ENCODE data around the gene TRAF2.

TRAF2 gene

DNA sequence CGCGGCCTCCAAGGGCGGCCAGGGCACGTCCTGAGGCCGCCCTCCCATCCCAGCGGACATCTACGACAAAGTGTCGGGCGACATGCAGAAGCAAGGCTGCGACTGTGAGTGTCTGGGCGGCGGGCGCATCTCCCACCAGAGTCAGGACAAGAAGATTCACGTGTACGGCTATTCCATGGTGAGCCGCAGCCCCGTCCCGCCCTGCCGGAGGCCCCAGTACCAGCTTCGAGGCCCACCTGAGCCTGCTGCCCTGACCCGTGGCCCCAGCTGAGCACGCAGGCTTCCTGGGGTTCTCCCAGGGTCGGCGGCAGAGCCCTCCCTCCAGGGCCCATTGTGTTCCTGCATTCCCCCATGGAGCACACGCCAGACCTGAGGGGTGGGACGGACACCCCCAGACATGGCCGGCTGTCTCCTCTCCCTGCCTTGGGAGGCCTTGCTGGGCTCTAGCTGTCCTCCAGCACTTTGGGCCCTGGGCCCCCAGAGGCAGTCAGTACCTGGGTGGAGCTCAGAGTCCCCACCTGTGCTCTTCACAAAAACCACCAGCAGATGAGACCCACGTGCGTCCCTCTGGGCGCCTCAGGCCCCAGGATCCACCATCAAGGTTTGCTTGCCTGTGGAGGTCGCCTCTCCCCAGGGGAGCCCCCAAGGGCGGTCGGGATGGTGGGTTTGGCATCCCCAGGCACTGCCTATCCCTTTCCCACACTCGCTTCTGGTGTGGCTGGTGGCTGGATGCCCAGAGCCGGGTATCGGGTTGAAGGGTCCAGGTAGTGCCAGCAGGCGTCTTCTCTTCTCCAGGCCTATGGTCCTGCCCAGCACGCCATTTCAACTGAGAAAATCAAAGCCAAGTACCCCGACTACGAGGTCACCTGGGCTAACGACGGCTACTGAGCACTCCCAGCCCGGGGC lies 36.1 kb upstream of the TRAF2 start:
- no peak for TF ChIP-seq TOX (CRISPR knock-in tag; IDR thresholded peaks at IDR 0.05; ENCODE audit: borderline replicate concordance)
- TF ChIP-seq ZNF565 (CRISPR knock-in tag; conservative IDR thresholded peaks at IDR 0.05; ENCODE audit: low read depth): no peak
- no peak for TF ChIP-seq RARB (CRISPR knock-in tag; IDR thresholded peaks at IDR 0.05)
- no peak for TF ChIP-seq ZFP30 (CRISPR knock-in tag; IDR thresholded peaks at IDR 0.05)
- TF ChIP-seq, protein P1, sequence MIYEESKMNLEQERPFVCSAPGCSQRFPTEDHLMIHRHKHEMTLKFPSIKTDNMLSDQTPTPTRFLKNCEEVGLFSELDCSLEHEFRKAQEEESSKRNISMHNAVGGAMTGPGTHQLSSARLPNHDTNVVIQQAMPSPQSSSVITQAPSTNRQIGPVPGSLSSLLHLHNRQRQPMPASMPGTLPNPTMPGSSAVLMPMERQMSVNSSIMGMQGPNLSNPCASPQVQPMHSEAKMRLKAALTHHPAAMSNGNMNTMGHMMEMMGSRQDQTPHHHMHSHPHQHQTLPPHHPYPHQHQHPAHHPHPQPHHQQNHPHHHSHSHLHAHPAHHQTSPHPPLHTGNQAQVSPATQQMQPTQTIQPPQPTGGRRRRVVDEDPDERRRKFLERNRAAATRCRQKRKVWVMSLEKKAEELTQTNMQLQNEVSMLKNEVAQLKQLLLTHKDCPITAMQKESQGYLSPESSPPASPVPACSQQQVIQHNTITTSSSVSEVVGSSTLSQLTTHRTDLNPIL (CRISPR knock-in tag; IDR thresholded peaks at IDR 0.05; ENCODE audit: low read depth): no peak
- no peak for TF ChIP-seq ZNF8 (CRISPR knock-in tag; IDR thresholded peaks at IDR 0.05)
- TF ChIP-seq, protein P2, sequence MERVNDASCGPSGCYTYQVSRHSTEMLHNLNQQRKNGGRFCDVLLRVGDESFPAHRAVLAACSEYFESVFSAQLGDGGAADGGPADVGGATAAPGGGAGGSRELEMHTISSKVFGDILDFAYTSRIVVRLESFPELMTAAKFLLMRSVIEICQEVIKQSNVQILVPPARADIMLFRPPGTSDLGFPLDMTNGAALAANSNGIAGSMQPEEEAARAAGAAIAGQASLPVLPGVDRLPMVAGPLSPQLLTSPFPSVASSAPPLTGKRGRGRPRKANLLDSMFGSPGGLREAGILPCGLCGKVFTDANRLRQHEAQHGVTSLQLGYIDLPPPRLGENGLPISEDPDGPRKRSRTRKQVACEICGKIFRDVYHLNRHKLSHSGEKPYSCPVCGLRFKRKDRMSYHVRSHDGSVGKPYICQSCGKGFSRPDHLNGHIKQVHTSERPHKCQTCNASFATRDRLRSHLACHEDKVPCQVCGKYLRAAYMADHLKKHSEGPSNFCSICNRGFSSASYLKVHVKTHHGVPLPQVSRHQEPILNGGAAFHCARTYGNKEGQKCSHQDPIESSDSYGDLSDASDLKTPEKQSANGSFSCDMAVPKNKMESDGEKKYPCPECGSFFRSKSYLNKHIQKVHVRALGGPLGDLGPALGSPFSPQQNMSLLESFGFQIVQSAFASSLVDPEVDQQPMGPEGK (CRISPR knock-in tag; IDR thresholded peaks at IDR 0.05; ENCODE audit: borderline replicate concordance): no peak
- no peak for TF ChIP-seq OSR1 (CRISPR knock-in tag; IDR thresholded peaks at IDR 0.05)
- TF ChIP-seq ZFP3 (CRISPR knock-in tag; IDR thresholded peaks at IDR 0.05): no peak
- TF ChIP-seq ESRRG (CRISPR knock-in tag; IDR thresholded peaks at IDR 0.05): no peak
- TF ChIP-seq ZNF70 (CRISPR knock-in tag; IDR thresholded peaks at IDR 0.05): no peak
- TF ChIP-seq ISL1 (CRISPR knock-in tag; IDR thresholded peaks at IDR 0.05): no peak
- TF ChIP-seq ARNTL (CRISPR knock-in tag; IDR thresholded peaks at IDR 0.05; ENCODE audit: borderline replicate concordance, low read depth): no peak
- no peak for TF ChIP-seq SNAI2 (CRISPR knock-in tag; IDR thresholded peaks at IDR 0.05)
- TF ChIP-seq, protein P3, sequence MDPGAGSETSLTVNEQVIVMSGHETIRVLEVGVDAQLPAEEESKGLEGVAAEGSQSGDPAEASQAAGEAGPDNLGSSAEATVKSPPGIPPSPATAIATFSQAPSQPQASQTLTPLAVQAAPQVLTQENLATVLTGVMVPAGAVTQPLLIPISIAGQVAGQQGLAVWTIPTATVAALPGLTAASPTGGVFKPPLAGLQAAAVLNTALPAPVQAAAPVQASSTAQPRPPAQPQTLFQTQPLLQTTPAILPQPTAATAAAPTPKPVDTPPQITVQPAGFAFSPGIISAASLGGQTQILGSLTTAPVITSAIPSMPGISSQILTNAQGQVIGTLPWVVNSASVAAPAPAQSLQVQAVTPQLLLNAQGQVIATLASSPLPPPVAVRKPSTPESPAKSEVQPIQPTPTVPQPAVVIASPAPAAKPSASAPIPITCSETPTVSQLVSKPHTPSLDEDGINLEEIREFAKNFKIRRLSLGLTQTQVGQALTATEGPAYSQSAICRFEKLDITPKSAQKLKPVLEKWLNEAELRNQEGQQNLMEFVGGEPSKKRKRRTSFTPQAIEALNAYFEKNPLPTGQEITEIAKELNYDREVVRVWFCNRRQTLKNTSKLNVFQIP (CRISPR knock-in tag; IDR thresholded peaks at IDR 0.05; ENCODE audit: borderline replicate concordance, low read depth): no peak
- no peak for TF ChIP-seq PPARA (CRISPR knock-in tag; IDR thresholded peaks at IDR 0.05; ENCODE audit: borderline replicate concordance)
- TF ChIP-seq, protein P4, sequence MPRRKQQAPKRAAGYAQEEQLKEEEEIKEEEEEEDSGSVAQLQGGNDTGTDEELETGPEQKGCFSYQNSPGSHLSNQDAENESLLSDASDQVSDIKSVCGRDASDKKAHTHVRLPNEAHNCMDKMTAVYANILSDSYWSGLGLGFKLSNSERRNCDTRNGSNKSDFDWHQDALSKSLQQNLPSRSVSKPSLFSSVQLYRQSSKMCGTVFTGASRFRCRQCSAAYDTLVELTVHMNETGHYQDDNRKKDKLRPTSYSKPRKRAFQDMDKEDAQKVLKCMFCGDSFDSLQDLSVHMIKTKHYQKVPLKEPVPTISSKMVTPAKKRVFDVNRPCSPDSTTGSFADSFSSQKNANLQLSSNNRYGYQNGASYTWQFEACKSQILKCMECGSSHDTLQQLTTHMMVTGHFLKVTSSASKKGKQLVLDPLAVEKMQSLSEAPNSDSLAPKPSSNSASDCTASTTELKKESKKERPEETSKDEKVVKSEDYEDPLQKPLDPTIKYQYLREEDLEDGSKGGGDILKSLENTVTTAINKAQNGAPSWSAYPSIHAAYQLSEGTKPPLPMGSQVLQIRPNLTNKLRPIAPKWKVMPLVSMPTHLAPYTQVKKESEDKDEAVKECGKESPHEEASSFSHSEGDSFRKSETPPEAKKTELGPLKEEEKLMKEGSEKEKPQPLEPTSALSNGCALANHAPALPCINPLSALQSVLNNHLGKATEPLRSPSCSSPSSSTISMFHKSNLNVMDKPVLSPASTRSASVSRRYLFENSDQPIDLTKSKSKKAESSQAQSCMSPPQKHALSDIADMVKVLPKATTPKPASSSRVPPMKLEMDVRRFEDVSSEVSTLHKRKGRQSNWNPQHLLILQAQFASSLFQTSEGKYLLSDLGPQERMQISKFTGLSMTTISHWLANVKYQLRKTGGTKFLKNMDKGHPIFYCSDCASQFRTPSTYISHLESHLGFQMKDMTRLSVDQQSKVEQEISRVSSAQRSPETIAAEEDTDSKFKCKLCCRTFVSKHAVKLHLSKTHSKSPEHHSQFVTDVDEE (CRISPR knock-in tag; IDR thresholded peaks at IDR 0.05): no peak
- TF ChIP-seq CSDC2 (CRISPR knock-in tag; IDR thresholded peaks at IDR 0.05): no peak
- TF ChIP-seq GLIS3 (CRISPR knock-in tag; IDR thresholded peaks at IDR 0.05): no peak
- no peak for ATAC-seq

DNA sequence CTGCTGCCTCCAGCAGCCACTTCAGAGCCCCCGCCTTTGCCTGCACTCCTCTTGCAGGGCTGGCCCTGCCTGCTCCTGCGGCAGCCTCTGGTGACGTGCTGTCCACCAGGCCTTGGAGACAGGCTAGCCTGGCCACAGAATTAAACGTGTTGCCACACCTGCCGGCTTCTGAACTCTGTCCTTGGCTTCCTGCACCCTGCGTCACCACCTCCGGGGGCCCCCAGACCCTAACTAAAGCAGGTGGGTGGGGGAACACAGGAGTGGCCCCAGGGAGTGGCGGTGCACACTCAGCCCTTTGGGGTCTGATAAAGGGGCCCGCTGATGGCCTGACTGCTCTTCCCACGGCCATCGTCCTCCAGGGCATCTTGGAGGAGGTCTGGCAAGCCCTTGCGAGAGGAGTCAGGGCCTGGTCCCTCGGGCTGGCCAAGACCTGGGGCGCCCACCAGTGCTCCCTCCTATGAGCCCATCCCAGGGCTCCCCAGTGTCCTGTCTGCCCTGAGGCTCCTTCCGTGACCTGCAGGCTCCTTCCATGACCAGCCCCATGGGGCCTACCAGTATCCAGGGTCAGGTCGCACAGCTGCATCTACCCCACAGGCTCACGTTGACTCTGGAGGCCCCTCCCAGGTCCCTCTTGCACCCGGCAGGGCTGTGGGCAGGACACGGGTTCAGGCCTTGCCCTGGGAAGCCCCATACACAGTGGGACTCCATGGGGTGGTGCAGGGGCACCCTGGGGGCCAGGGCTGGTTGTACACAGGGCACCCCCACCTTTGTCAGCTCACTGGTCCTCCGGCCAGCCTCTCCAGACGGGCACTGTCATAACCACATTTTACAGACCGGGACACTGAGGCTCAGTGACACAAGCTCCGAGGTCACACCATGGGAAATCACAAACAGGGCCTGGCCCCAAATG lies 35.2 kb upstream of the TRAF2 start:
- no peak for ATAC-seq
- TF ChIP-seq ISL1 (CRISPR knock-in tag; IDR thresholded peaks at IDR 0.05) (no peak), GLIS3 (CRISPR knock-in tag; IDR thresholded peaks at IDR 0.05) (no peak), ZNF8 (CRISPR knock-in tag; IDR thresholded peaks at IDR 0.05) (no peak), ZNF565 (CRISPR knock-in tag; conservative IDR thresholded peaks at IDR 0.05; ENCODE audit: low read depth) (no peak), ZFP30 (CRISPR knock-in tag; IDR thresholded peaks at IDR 0.05) (no peak), CSDC2 (CRISPR knock-in tag; IDR thresholded peaks at IDR 0.05) (no peak), RARB (CRISPR knock-in tag; IDR thresholded peaks at IDR 0.05) (no peak)
- TF ChIP-seq, protein P4 (CRISPR knock-in tag; IDR thresholded peaks at IDR 0.05): no peak
- TF ChIP-seq, protein P2 (CRISPR knock-in tag; IDR thresholded peaks at IDR 0.05; ENCODE audit: borderline replicate concordance): no peak
- TF ChIP-seq, protein P5, sequence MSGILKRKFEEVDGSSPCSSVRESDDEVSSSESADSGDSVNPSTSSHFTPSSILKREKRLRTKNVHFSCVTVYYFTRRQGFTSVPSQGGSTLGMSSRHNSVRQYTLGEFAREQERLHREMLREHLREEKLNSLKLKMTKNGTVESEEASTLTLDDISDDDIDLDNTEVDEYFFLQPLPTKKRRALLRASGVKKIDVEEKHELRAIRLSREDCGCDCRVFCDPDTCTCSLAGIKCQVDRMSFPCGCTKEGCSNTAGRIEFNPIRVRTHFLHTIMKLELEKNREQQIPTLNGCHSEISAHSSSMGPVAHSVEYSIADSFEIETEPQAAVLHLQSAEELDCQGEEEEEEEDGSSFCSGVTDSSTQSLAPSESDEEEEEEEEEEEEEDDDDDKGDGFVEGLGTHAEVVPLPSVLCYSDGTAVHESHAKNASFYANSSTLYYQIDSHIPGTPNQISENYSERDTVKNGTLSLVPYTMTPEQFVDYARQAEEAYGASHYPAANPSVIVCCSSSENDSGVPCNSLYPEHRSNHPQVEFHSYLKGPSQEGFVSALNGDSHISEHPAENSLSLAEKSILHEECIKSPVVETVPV (CRISPR knock-in tag; IDR thresholded peaks at IDR 0.05): no peak
- TF ChIP-seq, protein P1 (CRISPR knock-in tag; IDR thresholded peaks at IDR 0.05; ENCODE audit: low read depth): no peak
